Measurements from ENCODE around the gene GRIK4.

GRIK4 gene

GRCh38 chr11:120696597-120697218 is 185.2 kb downstream of the GRIK4 start:
- no peak for DNase-seq (ENCODE audit: low read depth, low spot score)
- in situ Hi-C loops (cut with HindIII; ENCODE audit: low sequenced_read_pairs) = no loop called here

GRCh38 chr11:120698918-120699317 is 187.4 kb downstream of the GRIK4 start:
- no peak for DNase-seq (ENCODE audit: low read depth, low spot score)
- in situ Hi-C loops (cut with HindIII; ENCODE audit: low sequenced_read_pairs) = no loop called here
- H3K4me3 ChIP-seq (ENCODE audit: low read depth, low read length) = no peak overlapping the region
- TF ChIP-seq, protein P1, sequence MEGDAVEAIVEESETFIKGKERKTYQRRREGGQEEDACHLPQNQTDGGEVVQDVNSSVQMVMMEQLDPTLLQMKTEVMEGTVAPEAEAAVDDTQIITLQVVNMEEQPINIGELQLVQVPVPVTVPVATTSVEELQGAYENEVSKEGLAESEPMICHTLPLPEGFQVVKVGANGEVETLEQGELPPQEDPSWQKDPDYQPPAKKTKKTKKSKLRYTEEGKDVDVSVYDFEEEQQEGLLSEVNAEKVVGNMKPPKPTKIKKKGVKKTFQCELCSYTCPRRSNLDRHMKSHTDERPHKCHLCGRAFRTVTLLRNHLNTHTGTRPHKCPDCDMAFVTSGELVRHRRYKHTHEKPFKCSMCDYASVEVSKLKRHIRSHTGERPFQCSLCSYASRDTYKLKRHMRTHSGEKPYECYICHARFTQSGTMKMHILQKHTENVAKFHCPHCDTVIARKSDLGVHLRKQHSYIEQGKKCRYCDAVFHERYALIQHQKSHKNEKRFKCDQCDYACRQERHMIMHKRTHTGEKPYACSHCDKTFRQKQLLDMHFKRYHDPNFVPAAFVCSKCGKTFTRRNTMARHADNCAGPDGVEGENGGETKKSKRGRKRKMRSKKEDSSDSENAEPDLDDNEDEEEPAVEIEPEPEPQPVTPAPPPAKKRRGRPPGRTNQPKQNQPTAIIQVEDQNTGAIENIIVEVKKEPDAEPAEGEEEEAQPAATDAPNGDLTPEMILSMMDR (IDR thresholded peaks at IDR 0.05; ENCODE audit: low read depth, low read length) = no peak

More at GRCh38 chr11:120696597-120697218, 185.2 kb downstream of the GRIK4 start:
- TF ChIP-seq, protein P1 (IDR thresholded peaks at IDR 0.05; ENCODE audit: low read depth, low read length) = peak; percentile 31
- H3K4me3 ChIP-seq (ENCODE audit: low read depth, low read length) = no peak overlapping the region

GRCh38 chr11:120702656-120703055 is 191.1 kb downstream of the GRIK4 start:
- no peak overlapping the region for H3K4me3 ChIP-seq (ENCODE audit: low read depth, low read length)
- in situ Hi-C loops (cut with HindIII; ENCODE audit: low sequenced_read_pairs) = no loop called here
- no peak for DNase-seq (ENCODE audit: low read depth, low spot score)
- TF ChIP-seq, protein P1 (IDR thresholded peaks at IDR 0.05; ENCODE audit: low read depth, low read length) = no peak

GRCh38 chr11:120703358-120704152 is 192.0 kb downstream of the GRIK4 start:
- TF ChIP-seq, protein P1 (IDR thresholded peaks at IDR 0.05; ENCODE audit: low read depth, low read length) = no peak
- no peak overlapping the region for H3K4me3 ChIP-seq (ENCODE audit: low read depth, low read length)
- in situ Hi-C loops (cut with HindIII; ENCODE audit: low sequenced_read_pairs) = no loop called here
- no peak for DNase-seq (ENCODE audit: low read depth, low spot score)

DNA sequence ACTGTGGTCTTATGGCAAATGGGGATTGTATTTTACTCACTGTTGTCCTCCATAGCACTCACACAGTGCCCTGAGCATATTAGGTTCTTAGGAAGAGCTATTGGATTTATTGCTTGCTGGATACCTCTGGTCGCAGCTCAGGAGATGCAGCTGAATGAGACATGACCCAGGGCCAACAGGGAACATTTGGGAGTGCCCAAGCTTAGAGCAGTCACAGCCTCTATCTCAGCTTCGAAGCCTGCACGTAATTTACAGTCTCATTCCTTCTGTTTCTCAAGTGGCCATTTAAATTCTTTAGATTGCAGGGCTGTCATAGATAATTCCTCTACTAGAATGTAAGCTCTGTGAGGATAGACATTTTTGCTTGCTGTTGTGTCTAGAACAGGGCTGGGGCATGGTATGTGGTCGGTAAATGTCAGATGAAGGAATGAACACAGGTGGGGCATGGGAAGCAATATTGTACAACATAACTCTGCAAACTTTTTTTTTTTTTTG is 192.8 kb downstream of the GRIK4 start:
- TF ChIP-seq, protein P1 (IDR thresholded peaks at IDR 0.05; ENCODE audit: low read depth, low read length) = no peak
- H3K4me3 ChIP-seq (ENCODE audit: low read depth, low read length) = no peak overlapping the region
- DNase-seq (ENCODE audit: low read depth, low spot score) = no peak
- in situ Hi-C loops (cut with HindIII; ENCODE audit: low sequenced_read_pairs) = no loop called here

- TF ChIP-seq, protein P1 (IDR thresholded peaks at IDR 0.05; ENCODE audit: low read depth, low read length) = no peak
- in situ Hi-C loops (cut with HindIII; ENCODE audit: low sequenced_read_pairs) = no loop called here
- no peak for DNase-seq (ENCODE audit: low read depth, low spot score)
- H3K4me3 ChIP-seq (ENCODE audit: low read depth, low read length) = no peak overlapping the region
Measured at GRCh38 chr11:120706257-120706656, 194.7 kb downstream of the GRIK4 start.

Measured in astrocyte of the spinal cord (primary cell).